ENCODE data around the gene RHOC. TPM values are rescaled to one million over a fixed set of nuclear protein-coding genes. Genes with fewer than 3 reads are reported as not detected.

Gene RHOC
- total RNA-seq, 1 donor from 2014 or later = 251 TPM

GRCh38 chr1:112710159-112710558 is 3.2 kb upstream of the RHOC start:
- H3K4me1 ChIP-seq = peaks cover 32% of the 10 kb centered on the region
- H3K4me3 ChIP-seq = no peak overlapping the region
- no peak for DNase-seq (ENCODE audit: extremely low spot score in 2 of 2)
- no peak overlapping the region for H3K27ac ChIP-seq
- H3K27me3 ChIP-seq = no peaks in the 10 kb centered on the region
- no peaks in the 10 kb centered on the region for H3K9me3 ChIP-seq
- H3K36me3 ChIP-seq = no peaks in the 10 kb centered on the region
- intact Hi-C loops (cut with DNase I) = loop anchor here (5.0 to 10.0 kb wide), 2 partner anchors 38 to 365 kb away; partner anchors contain the start of genes LRIG2 and MOV10
- TF ChIP-seq POLR2A (IDR thresholded peaks at IDR 0.05) (no peak), CTCF (IDR thresholded peaks at IDR 0.05) (no peak), POLR2AphosphoS5 (IDR thresholded peaks at IDR 0.05; ENCODE audit: insufficient read depth in 1 of 2, low read depth in 1 of 2) (no peak)

- intact Hi-C loops (cut with DNase I) = loop anchor here (5.0 kb wide), 1 partner anchor 316 kb away; no protein-coding TSS in a partner anchor
- no peak for TF ChIP-seq POLR2AphosphoS5 (IDR thresholded peaks at IDR 0.05; ENCODE audit: insufficient read depth in 1 of 2, low read depth in 1 of 2)
- no peak for TF ChIP-seq POLR2A (IDR thresholded peaks at IDR 0.05)
- TF ChIP-seq CTCF (IDR thresholded peaks at IDR 0.05) = no peak
- Histone ChIP-seq H3K4me3 (no peak overlapping the region), H3K27me3 (no peaks in the 10 kb centered on the region), H3K4me1 (peaks cover 33% of the 10 kb centered on the region), H3K36me3 (peaks cover 0 to 4% of the 10 kb centered on the region in 2 donors), H3K9me3 (no peaks in the 10 kb centered on the region), H3K27ac (no peak overlapping the region)
- no peak for DNase-seq (ENCODE audit: extremely low spot score in 2 of 2)
Observed at GRCh38 chr1:112708489-112708888, 1.6 kb upstream of the RHOC start.

GRCh38 chr1:112708002-112708448 is 1.1 kb upstream of the RHOC start:
- Histone ChIP-seq H3K27me3 (no peaks in the 10 kb centered on the region), H3K9me3 (no peaks in the 10 kb centered on the region), H3K27ac (peak overlapping the region; percentile 99), H3K4me1 (peaks cover 36% of the 10 kb centered on the region), H3K4me3 (no peak overlapping the region), H3K36me3 (peaks cover 0 to 9% of the 10 kb centered on the region in 2 donors)
- intact Hi-C loops (cut with DNase I) = loop anchor here (5.0 kb wide), 1 partner anchor 316 kb away; no protein-coding TSS in a partner anchor
- TF ChIP-seq POLR2A (IDR thresholded peaks at IDR 0.05) (no peak), CTCF (IDR thresholded peaks at IDR 0.05) (no peak), POLR2AphosphoS5 (IDR thresholded peaks at IDR 0.05; ENCODE audit: insufficient read depth in 1 of 2, low read depth in 1 of 2) (no peak)
- no peak for DNase-seq (ENCODE audit: extremely low spot score in 2 of 2)

- intact Hi-C loops (cut with DNase I) = loop anchor here (2.0 to 5.0 kb wide), 2 partner anchors 89 to 315 kb away; partner anchors contain the start of genes CAPZA1 and ST7L
- peak overlapping the region; percentile 99 for H3K27ac ChIP-seq
- TF ChIP-seq POLR2AphosphoS5 (IDR thresholded peaks at IDR 0.05; ENCODE audit: insufficient read depth in 1 of 2, low read depth in 1 of 2) (peak in 1 of 2 donors; percentile 33), CTCF (IDR thresholded peaks at IDR 0.05) (peak; percentile 78 to 92 (median 89)), POLR2A (IDR thresholded peaks at IDR 0.05) (no peak)
- DNase-seq (ENCODE audit: extremely low spot score in 2 of 2) = no peak
- peaks cover 42% of the 10 kb centered on the region for H3K4me1 ChIP-seq
- H3K9me3 ChIP-seq = no peaks in the 10 kb centered on the region
- H3K4me3 ChIP-seq = peak overlapping the region; percentile 98 to 99
- H3K27me3 ChIP-seq = no peaks in the 10 kb centered on the region
- peaks cover 0 to 11% of the 10 kb centered on the region in 2 donors for H3K36me3 ChIP-seq
Observed at GRCh38 chr1:112707221-112708001, 484 bp upstream of the RHOC start.
